Daoy (cell line): Measurements from ENCODE around the gene TRABD2A. TPM values are rescaled to one million over a fixed set of nuclear protein-coding genes. Genes with fewer than 3 reads are reported as not detected.

Experiments
- DNase-seq: peaks from one replicate; pipeline ENCODE4 v3.0.0-alpha.2; 2015; ENCODE audit warnings: low read depth
- total RNA-seq: library from RNA; depleted of rRNA; stranded (reverse); fragments of >200 nt; shearing (Covaris generic); gene quantifications from 2 replicates; pipeline ENCODE4 v1.2.3, GENCODE V29; 2014

TRABD2A gene
- total RNA-seq, 1 experiment from 2014 or later, result 4.7 TPM

GRCh38 chr2:84850471-84850870 is 30.4 kb downstream of the TRABD2A start:
- no peak for DNase-seq

GRCh38 chr2:84849271-84849952 is 31.5 kb downstream of the TRABD2A start:
- peak; percentile 66 for DNase-seq

- no peak for DNase-seq
These were observed 33.4 kb downstream of the TRABD2A start for GRCh38 chr2:84847326-84848050.

GRCh38 chr2:84846741-84847142 is 34.1 kb downstream of the TRABD2A start:
- peak; percentile 17 for DNase-seq

GRCh38 chr2:84846041-84846663 is 34.7 kb downstream of the TRABD2A start:
- DNase-seq, result no peak

GRCh38 chr2:84844141-84844540 is 36.7 kb downstream of the TRABD2A start:
- DNase-seq, result no peak

GRCh38 chr2:84841577-84841976 is 39.3 kb downstream of the TRABD2A start:
- DNase-seq, result no peak

GRCh38 chr2:84840306-84840705 is 40.6 kb downstream of the TRABD2A start:
- DNase-seq, result peak; percentile 16

GRCh38 chr2:84839851-84840250 is 41.0 kb downstream of the TRABD2A start:
- DNase-seq, result no peak

- DNase-seq, result no peak
These were observed 42.3 kb downstream of the TRABD2A start for GRCh38 chr2:84838434-84839145.

- no peak for DNase-seq
These were observed 44.7 kb downstream of the TRABD2A start for GRCh38 chr2:84836215-84836614.

- DNase-seq, result no peak
These were observed 47.3 kb downstream of the TRABD2A start for GRCh38 chr2:84833481-84834150.

- peak; percentile 11 for DNase-seq
These were observed 48.0 kb downstream of the TRABD2A start for GRCh38 chr2:84832772-84833461.

- DNase-seq, result no peak
These were observed 50.0 kb downstream of the TRABD2A start for GRCh38 chr2:84830758-84831500.

- DNase-seq, result peak; percentile 32
These were observed 50.8 kb downstream of the TRABD2A start for GRCh38 chr2:84830095-84830494.

- no peak for DNase-seq
These were observed 51.2 kb downstream of the TRABD2A start for GRCh38 chr2:84829693-84830092.

GRCh38 chr2:84827978-84828575 is 52.8 kb downstream of the TRABD2A start:
- no peak for DNase-seq

- no peak for DNase-seq
These were observed 57.1 kb downstream of the TRABD2A start for GRCh38 chr2:84823788-84824187.

- DNase-seq, result no peak
These were observed 57.7 kb downstream of the TRABD2A start for GRCh38 chr2:84823229-84823628.

- no peak for DNase-seq
These were observed 59.1 kb downstream of the TRABD2A start for GRCh38 chr2:84821806-84822205.
